ENCODE data around the gene GLMP. TPM values are rescaled to one million over a fixed set of nuclear protein-coding genes. Genes with fewer than 3 reads are reported as not detected.

Gene GLMP
- total and polyA plus RNA-seq, 2 of the 13 experiments (the other 11 are each of a cell fraction or from before 2014, with no cell fraction given) = 44.6 to 75.8 TPM

- TF ChIP-seq HNRNPK (IDR thresholded peaks at IDR 0.05; ENCODE audit: low read depth, low read length, poor library complexity, severe bottlenecking) = no peak
- TF ChIP-seq ZBTB33 (CRISPR knock-in tag; IDR thresholded peaks at IDR 0.05) = no peak
- no peak for TF ChIP-seq GTF2F1 (IDR thresholded peaks at IDR 0.05; ENCODE audit: low read length)
- no peak for TF ChIP-seq CEBPG (CRISPR knock-in tag; IDR thresholded peaks at IDR 0.05)
These were observed at the start of gene GLMP (continued) for GRCh38 chr1:156295391-156295947.

- ChIA-PET CTCF (ENCODE audit: low intra/inter-chr PET ratio, low total read pairs) (no interaction called here), POLR2A (interaction anchor here (0.6 to 1.1 kb wide), 2 partner anchors 71 to 101 kb away, joined by 3 read pairs; no protein-coding TSS in a partner anchor)
- H3K4me1 ChIP-seq (ENCODE audit: insufficient read depth, low read length) = peaks cover 2% of the 10 kb centered on the region; the same call in 1 of the 2 replicates
- no peak overlapping the region for H3K9ac ChIP-seq (ENCODE audit: insufficient read depth, low read depth, low read length)
- no peaks in the 10 kb centered on the region for H3K9me3 ChIP-seq (ENCODE audit: low read length)
- H3K4me3 ChIP-seq (replicated peaks in 1 of 3; ENCODE audit: insufficient read depth in 1 of 3, low read depth in 2 of 3, low read length in 3 of 3) = no peak overlapping the region
- FAIRE-seq (no peak), DNase-seq (ENCODE audit: low spot score) (no peak), ATAC-seq (no peak)
- H3K36me3 ChIP-seq (replicated peaks in 1 of 2; ENCODE audit: control insufficient read depth in 1 of 2, insufficient read depth in 2 of 2, low read length in 2 of 2) = no peaks in the 10 kb centered on the region
- in situ Hi-C loops (cut with HindIII; ENCODE audit: extremely low pct_ligation_motif_present, low pct_unique_long_range_greater_than_20kb) = no loop called here
- H2AFZ ChIP-seq (ENCODE audit: low read length) = no peak overlapping the region
- intact Hi-C loops (cut with micrococcal nuclease; ENCODE audit: unreplicated experiment) = no loop called here
- H3K27me3 ChIP-seq (ENCODE audit: control insufficient read depth in 1 of 2, insufficient read depth in 2 of 2, low read length in 2 of 2) = no peaks in the 10 kb centered on the region
- H3K4me2 ChIP-seq (ENCODE audit: low read depth, low read length) = no peak overlapping the region
- H3K79me2 ChIP-seq (ENCODE audit: insufficient read depth, low read length) = no peaks in the 10 kb centered on the region
- WGBS (ENCODE audit: low lambda C conversion rate) = 85% methylated on average over 3 of the region's 3 CpGs
- no TSS peak for BruUV-seq (replicated peaks)
- H4K20me1 ChIP-seq (ENCODE audit: insufficient read depth, low read length) = no peaks in the 10 kb centered on the region
- no peak overlapping the region for H3K27ac ChIP-seq (ENCODE audit: extremely low read length, insufficient read depth, low read length)
- TF ChIP-seq ZBTB46 (CRISPR knock-in tag; IDR thresholded peaks at IDR 0.05; ENCODE audit: borderline replicate concordance) = no peak
- TF ChIP-seq ZKSCAN1 (IDR thresholded peaks at IDR 0.05; ENCODE audit: low read length) = no peak
- no peak for TF ChIP-seq ZNF75D (CRISPR knock-in tag; IDR thresholded peaks at IDR 0.05; ENCODE audit: borderline replicate concordance)
- no peak for TF ChIP-seq ADNP (CRISPR knock-in tag; IDR thresholded peaks at IDR 0.05)
- no peak for TF ChIP-seq ZFP1 (CRISPR knock-in tag; IDR thresholded peaks at IDR 0.05)
- no peak for TF ChIP-seq PRDM4 (CRISPR knock-in tag; IDR thresholded peaks at IDR 0.05; ENCODE audit: borderline replicate concordance)
- no peak for TF ChIP-seq ATAD3A (CRISPR knock-in tag; IDR thresholded peaks at IDR 0.05)
- no peak for TF ChIP-seq CREBL2 (CRISPR knock-in tag; IDR thresholded peaks at IDR 0.05; ENCODE audit: borderline replicate concordance)
- TF ChIP-seq ZNF33A (CRISPR knock-in tag; IDR thresholded peaks at IDR 0.05; ENCODE audit: borderline replicate concordance) = no peak
These were observed 48.9 kb upstream of the GLMP start for GRCh38 chr1:156344409-156344808.
